ENCODE results near the gene BOC.

- no peak for TF ChIP-seq CTCF (IDR thresholded peaks at IDR 0.05)
- TF ChIP-seq POLR2A (IDR thresholded peaks at IDR 0.05): no peak
Observed at GRCh38 chr3:113255854-113256615, 44.7 kb downstream of the BOC start.
